ENCODE data around the gene USP54.
A peak's percentile ranks its signal among the peaks of the same experiment; 100 is the strongest.
"Not testable (repeated sequence)": the region's sequence is repeated elsewhere in the genome, so short reads cannot be mapped to it uniquely, and the experiment has no call there.

USP54 gene

GRCh38 chr10:73591935-73592699, 975 bp upstream of the USP54 start:
- DNase-seq (ENCODE audit: low spot score): peak; percentile 85

GRCh38 chr10:73589563-73590126, 1.5 kb downstream of the USP54 start:
- DNase-seq (ENCODE audit: low spot score): peak; percentile 56

GRCh38 chr10:73588656-73589055, 2.5 kb downstream of the USP54 start:
- DNase-seq (ENCODE audit: low spot score): no peak

GRCh38 chr10:73586583-73586984, 4.6 kb downstream of the USP54 start:
- no peak for DNase-seq (ENCODE audit: low spot score)

- DNase-seq (ENCODE audit: low spot score): no peak
Measured at GRCh38 chr10:73585327-73585726, 5.8 kb downstream of the USP54 start.

- peak; percentile 68 for DNase-seq (ENCODE audit: low spot score)
Measured at GRCh38 chr10:73584737-73585136, 6.4 kb downstream of the USP54 start.

- DNase-seq (ENCODE audit: low spot score): no peak
Measured at GRCh38 chr10:73581918-73582317, 9.2 kb downstream of the USP54 start.

- DNase-seq (ENCODE audit: low spot score): not testable (repeated sequence)
Measured at GRCh38 chr10:73578927-73579326, 12.2 kb downstream of the USP54 start.

- DNase-seq (ENCODE audit: low spot score): peak; percentile 68
Measured at GRCh38 chr10:73577788-73578187, 13.4 kb downstream of the USP54 start.

- DNase-seq (ENCODE audit: low spot score): no peak
Measured at GRCh38 chr10:73576890-73577591, 14.1 kb downstream of the USP54 start.

- DNase-seq (ENCODE audit: low spot score): no peak
Measured at GRCh38 chr10:73576178-73576889, 14.8 kb downstream of the USP54 start.

GRCh38 chr10:73567025-73567424, 24.1 kb downstream of the USP54 start:
- not testable (repeated sequence) for DNase-seq (ENCODE audit: low spot score)

- no peak for DNase-seq (ENCODE audit: low spot score)
Measured at GRCh38 chr10:73561192-73561591, 29.9 kb downstream of the USP54 start.

GRCh38 chr10:73559590-73559989, 31.6 kb downstream of the USP54 start:
- no peak for DNase-seq (ENCODE audit: low spot score)

GRCh38 chr10:73556855-73557254, 34.3 kb downstream of the USP54 start:
- DNase-seq (ENCODE audit: low spot score): no peak

- no peak for DNase-seq (ENCODE audit: low spot score)
Measured at GRCh38 chr10:73554721-73555120, 36.4 kb downstream of the USP54 start.

GRCh38 chr10:73553761-73554160, 37.4 kb downstream of the USP54 start:
- DNase-seq (ENCODE audit: low spot score): no peak

GRCh38 chr10:73552819-73553715, 38.1 kb downstream of the USP54 start:
- DNase-seq (ENCODE audit: low spot score): no peak

- no peak for DNase-seq (ENCODE audit: low spot score)
Measured at GRCh38 chr10:73551515-73551914, 39.6 kb downstream of the USP54 start.

GRCh38 chr10:73545357-73545756, 45.8 kb downstream of the USP54 start:
- no peak for DNase-seq (ENCODE audit: low spot score)

GRCh38 chr10:73537709-73538108, 53.4 kb downstream of the USP54 start:
- DNase-seq (ENCODE audit: low spot score): no peak

- no peak for DNase-seq (ENCODE audit: low spot score)
Measured at GRCh38 chr10:73537288-73537687, 53.9 kb downstream of the USP54 start.

Measured in kidney tubule cell (primary cell).